Skeletal muscle tissue (tissue), 4 donors: Measurements from ENCODE around the gene SLC25A23. TPM values are rescaled to one million over a fixed set of nuclear protein-coding genes. Genes with fewer than 3 reads are reported as not detected.

Experiments
- H3K27ac ChIP-seq: one replicate; pipeline ENCODE4 v1.7.0; 2013; ENCODE audit warnings: mild to moderate bottlenecking, low read depth, low read length, inconsistent platforms
- H3K27me3 ChIP-seq, 3 donors: one replicate each; pipeline ENCODE4 v1.7.0; 2013; ENCODE audit warnings: low read length in 3 of 3; ENCODE audit not compliant: control insufficient read depth in 3 of 3, insufficient read depth in 3 of 3
- H3K36me3 ChIP-seq, 3 donors: one replicate each; pipeline ENCODE4 v1.7.0; 2013; ENCODE audit warnings: low read length in 3 of 3; ENCODE audit not compliant: control insufficient read depth in 3 of 3, insufficient read depth in 3 of 3
- H3K4me1 ChIP-seq, 3 donors: one replicate each; pipeline ENCODE4 v1.7.0; 2013; ENCODE audit warnings: low read length in 3 of 3, mild to moderate bottlenecking in 3 of 3; ENCODE audit not compliant: control insufficient read depth in 3 of 3, insufficient read depth in 3 of 3
- H3K4me3 ChIP-seq, 3 donors: one replicate each; pipeline ENCODE4 v1.7.0; 2013; ENCODE audit warnings: low read length in 3 of 3
- H3K9ac ChIP-seq, 3 donors: one replicate each; pipeline ENCODE4 v1.7.0; 2013; ENCODE audit warnings: low read length in 3 of 3, mild to moderate bottlenecking in 3 of 3, moderate library complexity in 2 of 3, low read depth in 1 of 3
- H3K9me3 ChIP-seq, 3 donors: one replicate each; pipeline ENCODE4 v1.7.0; 2013; ENCODE audit warnings: low read length in 3 of 3; ENCODE audit not compliant: control insufficient read depth in 3 of 3
- total RNA-seq: library from RNA; depleted of rRNA; stranded (reverse); fragments of >200 nt; gene quantifications from one replicate; pipeline ENCODE4 v1.2.3, GENCODE V29; 2014
- donor health status: Osteomylitis.

SLC25A23 gene
- total RNA-seq, 1 donor from 2014 or later, result 7.8 TPM

DNA sequence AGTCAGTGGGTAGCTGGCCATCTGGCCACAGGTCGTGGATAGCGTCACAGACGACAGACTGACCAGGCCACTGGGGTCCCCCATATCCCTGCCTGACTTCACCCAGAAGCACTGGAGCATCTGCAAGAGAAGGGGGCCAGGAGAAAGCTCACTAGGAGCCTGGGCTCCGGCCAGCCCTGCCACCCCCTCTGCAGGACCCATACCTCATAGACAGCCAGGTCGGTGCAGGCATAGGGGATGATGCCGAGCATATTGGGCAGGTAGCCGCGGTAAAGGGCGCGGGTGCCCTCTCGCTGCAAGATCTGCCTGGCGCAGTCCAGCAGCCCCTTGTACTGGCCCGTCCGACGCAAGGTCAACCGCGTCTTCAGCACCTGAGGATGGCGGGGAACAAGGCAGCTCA, 32.5 kb downstream of the SLC25A23 start:
- no peaks in the 10 kb centered on the region for H3K9me3 ChIP-seq
- H3K4me3 ChIP-seq, result no peak overlapping the region

DNA sequence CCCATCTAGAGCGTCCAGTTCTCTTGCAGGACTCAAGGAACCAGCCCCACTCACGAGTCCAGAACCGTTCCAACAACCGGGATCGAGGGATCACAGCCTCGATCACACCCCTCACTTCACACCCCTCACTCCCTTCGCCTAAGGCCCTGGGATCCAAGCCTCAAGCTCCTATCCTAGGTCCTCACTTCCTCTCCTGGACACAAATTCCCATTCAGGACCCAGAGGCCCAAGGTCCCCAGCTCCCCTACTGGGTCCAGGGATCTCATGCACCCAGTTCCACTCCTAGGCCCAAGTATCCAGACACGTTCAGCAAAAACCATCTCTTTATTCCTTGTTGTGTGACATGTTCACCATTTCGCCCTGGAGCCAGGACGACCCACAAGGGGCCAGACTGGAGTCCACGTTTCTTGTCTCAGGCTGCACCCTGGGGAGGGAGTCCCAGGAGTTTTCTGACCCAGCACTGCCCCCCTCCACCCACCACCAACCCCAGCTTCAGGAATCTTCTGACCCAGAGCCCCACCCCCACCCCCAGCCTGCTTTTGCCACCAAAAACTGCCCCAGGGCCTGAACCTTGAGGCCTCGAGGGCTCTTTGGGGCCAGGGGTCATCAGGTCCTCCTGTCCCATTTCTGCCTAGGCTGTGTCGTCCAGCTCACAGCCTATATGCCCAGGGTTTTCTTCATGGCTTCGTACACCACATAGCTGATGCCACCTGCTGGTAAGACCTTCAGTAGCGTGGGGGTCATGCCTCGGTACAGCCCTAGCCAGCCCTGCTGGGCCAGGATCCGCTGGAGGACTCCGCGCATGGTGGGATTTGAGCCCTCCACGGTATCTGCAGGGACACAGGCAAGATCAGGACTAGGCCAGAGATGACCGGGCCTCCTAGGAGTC, 33.6 kb downstream of the SLC25A23 start:
- peak overlapping the region; percentile 91 for H3K27ac ChIP-seq
- peak overlapping the region; percentile 58 to 60 (median 59) for H3K4me3 ChIP-seq
- peaks cover 2 to 8% (median 5%) of the 10 kb centered on the region in 3 donors for H3K36me3 ChIP-seq
- peak overlapping the region; percentile 20 to 67 (median 64) for H3K9ac ChIP-seq
- peaks cover 24 to 33% (median 24%) of the 10 kb centered on the region in 3 donors for H3K4me1 ChIP-seq
- peaks cover 0 to 8% (median 0%) of the 10 kb centered on the region in 3 donors for H3K27me3 ChIP-seq
- no peaks in the 10 kb centered on the region for H3K9me3 ChIP-seq

More for the DNA sequence above, 32.5 kb downstream of the SLC25A23 start:
- peaks cover 0 to 12% (median 0%) of the 10 kb centered on the region in 3 donors for H3K27me3 ChIP-seq
- no peak overlapping the region for H3K27ac ChIP-seq
- peaks cover 20 to 26% (median 21%) of the 10 kb centered on the region in 3 donors for H3K4me1 ChIP-seq
- peaks cover 0 to 3% (median 0%) of the 10 kb centered on the region in 3 donors for H3K36me3 ChIP-seq
- no peak overlapping the region for H3K9ac ChIP-seq

DNA sequence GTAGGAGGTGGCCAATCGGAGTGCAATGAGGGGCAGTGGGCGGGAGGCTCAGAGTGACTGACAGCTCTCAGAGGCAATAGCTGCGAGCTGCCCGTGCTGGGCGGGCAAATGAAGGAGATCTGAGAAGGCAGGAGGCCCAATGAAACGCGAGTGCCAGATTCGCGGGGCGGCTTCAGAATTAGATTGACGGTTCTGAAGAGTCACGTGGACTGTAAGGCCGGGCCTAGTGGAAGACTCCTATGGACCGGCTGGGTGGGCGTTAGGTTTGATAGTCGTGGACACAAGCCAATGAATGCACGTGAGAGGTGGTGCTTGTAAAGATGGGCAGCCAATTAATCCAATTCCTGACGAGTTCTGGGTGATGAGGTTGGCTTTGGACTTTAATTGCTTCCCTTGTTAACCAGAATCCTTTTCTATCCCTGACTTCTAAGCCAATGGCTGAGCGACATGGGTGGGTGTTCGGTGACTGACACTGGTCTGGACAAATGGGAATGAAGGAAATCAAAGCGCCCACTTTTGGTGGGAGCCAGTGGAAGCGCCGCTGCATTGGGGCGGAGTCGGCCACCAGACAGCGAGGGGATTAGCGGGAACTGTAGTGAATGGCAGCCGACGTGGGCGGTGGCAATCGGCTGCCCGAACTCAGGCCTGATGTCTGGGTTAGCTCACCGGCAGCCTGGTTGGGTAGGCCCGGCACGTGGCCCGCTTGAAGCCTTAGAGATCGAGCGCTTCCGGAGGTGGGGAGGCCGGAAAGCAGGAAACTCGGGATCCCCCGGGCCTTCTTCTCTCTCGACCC, 34.5 kb downstream of the SLC25A23 start:
- Histone ChIP-seq H3K36me3 (peaks cover 11 to 16% (median 13%) of the 10 kb centered on the region in 3 donors), H3K4me3 (peak overlapping the region; percentile 58 to 60 (median 59)), H3K27ac (peak overlapping the region; percentile 91), H3K9ac (peak overlapping the region; percentile 20 to 67 (median 64)), H3K4me1 (peaks cover 24 to 39% (median 27%) of the 10 kb centered on the region in 3 donors), H3K9me3 (no peaks in the 10 kb centered on the region), H3K27me3 (peaks cover 0 to 8% (median 0%) of the 10 kb centered on the region in 3 donors)

DNA sequence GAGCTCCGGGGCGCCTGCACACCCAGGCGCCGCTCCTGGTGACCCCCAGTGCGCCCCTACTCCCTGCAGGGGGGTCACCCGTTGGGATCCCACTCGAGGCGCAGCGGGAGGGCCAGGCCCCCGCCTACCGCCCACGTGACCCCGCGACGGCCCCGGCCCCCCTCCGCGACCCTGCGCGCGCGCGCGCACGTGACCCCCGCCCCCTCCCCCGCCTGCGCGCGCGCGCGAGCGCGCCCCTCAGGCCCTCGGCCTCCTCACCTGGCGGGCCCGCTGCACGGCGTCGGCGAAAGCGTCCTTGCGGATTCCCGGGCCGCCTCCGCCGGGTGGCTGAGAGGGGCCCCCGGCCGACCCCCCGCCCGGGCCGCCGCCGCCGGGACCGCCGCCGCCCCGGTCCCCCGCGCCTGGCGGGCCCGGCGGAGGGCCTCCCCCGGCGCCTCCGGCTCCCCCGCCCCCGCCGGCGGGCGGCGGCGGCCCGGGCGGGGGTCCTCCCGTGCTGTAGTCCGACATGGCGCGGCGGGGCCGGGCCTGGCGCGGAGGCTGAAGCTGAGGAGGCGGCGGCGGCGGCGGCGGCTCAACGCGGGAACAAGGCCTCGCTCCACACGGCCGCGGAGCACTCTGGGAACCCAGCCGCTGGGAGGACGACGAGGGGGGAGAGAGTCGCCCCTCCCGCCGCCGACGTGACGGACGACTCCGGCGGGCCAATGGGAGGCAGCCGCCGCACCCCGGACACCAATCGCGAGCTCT, 35.2 kb downstream of the SLC25A23 start, which contains the start of gene KHSRP:
KHSRP (minus strand) TSS at position 617 of the 744 bp plus-strand sequence; CDS start at position 507, 110 bp downstream.
- Histone ChIP-seq H3K27ac (peak within 1 kb of the TSS; percentile 91), H3K27me3 (peaks cover 0 to under 1% (median 0%) of the 10 kb centered on the region in 3 donors), H3K4me3 (peak within 1 kb of the TSS; percentile 84 to 92 (median 87)), H3K4me1 (peaks cover 24 to 39% (median 27%) of the 10 kb centered on the region in 3 donors), H3K9ac (peak within 1 kb of the TSS; percentile 69 to 91 (median 90)), H3K9me3 (no peaks in the 10 kb centered on the region), H3K36me3 (peaks cover 19 to 24% (median 21%) of the 10 kb centered on the region in 3 donors)

DNA sequence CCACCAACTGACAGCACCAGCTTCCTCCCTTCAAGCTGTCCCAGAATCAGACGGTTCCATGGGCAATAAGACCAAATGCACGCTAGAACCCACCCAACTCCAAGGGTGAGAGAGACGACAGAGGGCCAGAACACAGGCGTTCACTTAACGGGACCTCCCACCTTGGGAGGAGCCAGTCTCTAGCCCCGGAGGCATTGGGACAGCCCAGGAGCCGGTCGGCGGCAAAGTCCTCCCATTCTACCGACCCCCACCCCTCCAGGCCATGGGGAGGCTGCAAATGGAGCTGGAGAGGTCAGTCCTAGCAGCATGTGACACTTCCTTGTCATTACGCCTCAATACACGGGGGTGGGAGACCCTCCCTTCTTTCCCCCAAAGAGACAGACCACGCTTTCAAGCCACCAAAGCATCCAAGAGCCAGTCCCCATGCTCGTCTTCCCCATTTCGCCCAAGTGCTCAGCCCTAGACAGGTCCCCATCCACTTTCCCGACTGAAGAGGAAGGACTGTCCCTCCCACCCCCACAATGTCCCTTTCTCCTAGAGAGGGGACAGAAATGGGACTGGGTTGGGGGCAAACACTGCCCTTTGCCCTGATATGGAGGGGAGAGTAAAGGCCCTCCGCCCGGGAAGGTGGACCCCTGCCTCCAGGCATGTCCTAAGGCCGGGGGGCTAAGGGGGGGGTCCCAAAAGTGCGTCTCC, 35.9 kb downstream of the SLC25A23 start:
- Histone ChIP-seq H3K9ac (peak overlapping the region; percentile 69 to 91 (median 90)), H3K27me3 (no peaks in the 10 kb centered on the region), H3K36me3 (peaks cover 25 to 31% (median 28%) of the 10 kb centered on the region in 3 donors), H3K4me3 (peak overlapping the region; percentile 84 to 92 (median 87)), H3K27ac (peak overlapping the region; percentile 76), H3K4me1 (peaks cover 24 to 39% (median 27%) of the 10 kb centered on the region in 3 donors), H3K9me3 (no peaks in the 10 kb centered on the region)

DNA sequence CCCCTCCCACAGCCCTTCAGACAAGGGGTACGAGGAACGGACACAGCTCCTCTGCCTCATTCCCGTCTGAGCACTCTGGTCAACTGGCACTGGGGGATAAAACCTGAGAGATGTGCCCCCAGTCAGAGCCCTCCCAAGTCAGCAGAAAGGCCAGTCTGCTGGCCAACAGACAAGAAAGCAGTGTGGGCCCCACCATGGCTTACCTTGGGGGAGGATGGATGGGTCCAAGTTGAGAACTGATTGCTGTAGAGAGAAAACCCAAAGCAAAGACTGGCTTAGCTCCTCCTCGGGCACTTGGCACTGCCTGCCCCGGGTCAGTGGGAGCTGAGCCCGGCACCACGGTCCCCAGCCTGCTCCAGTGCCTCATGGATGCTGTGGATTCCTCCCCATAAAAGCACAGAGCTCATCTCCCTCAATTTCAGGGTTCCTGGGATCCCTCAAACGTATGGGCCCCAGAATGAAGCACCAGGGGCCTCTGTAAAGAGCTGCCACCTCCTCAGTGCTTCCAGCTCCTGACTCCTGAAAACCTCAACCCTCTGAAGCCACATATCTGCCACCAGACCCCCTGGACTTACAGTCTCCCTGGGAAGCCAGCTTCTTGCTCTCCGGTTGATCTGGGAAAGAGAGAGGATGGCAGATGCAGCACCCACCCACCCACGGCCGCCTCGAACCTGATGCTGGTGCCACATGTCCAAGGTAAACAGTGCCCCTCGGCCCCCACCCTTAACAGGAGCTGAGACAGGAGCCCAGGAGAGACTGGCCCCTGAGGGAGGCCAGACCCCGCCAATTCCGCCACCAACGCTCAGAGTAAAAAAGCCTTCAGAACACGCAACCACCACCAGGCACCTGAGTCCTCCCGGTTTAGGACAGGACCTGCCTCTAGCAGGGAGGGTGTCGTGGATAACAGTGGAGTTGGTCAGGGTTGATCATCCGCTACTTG, 38.2 kb downstream of the SLC25A23 start:
- no peaks in the 10 kb centered on the region for H3K9me3 ChIP-seq
- peak overlapping the region in 1 of 3 donors; percentile 45 for H3K9ac ChIP-seq
- peaks cover 24 to 39% (median 27%) of the 10 kb centered on the region in 3 donors for H3K4me1 ChIP-seq
- no peaks in the 10 kb centered on the region for H3K27me3 ChIP-seq
- peaks cover 48 to 54% (median 49%) of the 10 kb centered on the region in 3 donors for H3K36me3 ChIP-seq
- no peak overlapping the region for H3K4me3 ChIP-seq
- H3K27ac ChIP-seq, result no peak overlapping the region

DNA sequence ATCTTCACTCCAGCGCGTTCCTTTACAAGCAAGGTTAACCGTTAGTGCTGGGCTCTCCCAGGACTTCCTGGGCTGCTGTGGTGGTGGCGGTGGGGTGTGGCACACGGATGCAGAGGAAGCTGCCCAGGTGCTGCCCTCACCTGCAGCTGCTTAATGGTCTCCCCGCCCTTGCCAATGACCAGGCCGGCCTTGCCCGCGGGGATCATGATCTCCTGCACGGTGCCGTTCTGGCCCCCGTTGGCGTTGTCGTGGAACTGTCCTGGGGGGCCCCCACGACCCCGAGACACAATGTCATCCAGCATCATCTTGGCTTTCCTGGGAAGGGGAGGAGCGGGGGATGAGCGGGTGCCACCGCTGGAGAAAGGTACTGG, 41.0 kb downstream of the SLC25A23 start:
- peaks cover 66 to 70% (median 69%) of the 10 kb centered on the region in 3 donors for H3K36me3 ChIP-seq
- H3K4me3 ChIP-seq, result no peak overlapping the region
- H3K27ac ChIP-seq, result no peak overlapping the region
- peaks cover 16 to 27% (median 19%) of the 10 kb centered on the region in 3 donors for H3K4me1 ChIP-seq
- no peaks in the 10 kb centered on the region for H3K9me3 ChIP-seq
- no peak overlapping the region for H3K9ac ChIP-seq
- no peaks in the 10 kb centered on the region for H3K27me3 ChIP-seq
